WTC11 (cell line): ENCODE measurements around the gene KCNH6.

Experiments used
- AFF4 ChIP-seq: sonication (generic); formaldehyde crosslinking; IDR thresholded peaks from 2 replicates; pipeline ENCODE4 v1.8.1; 2023; ENCODE audit warnings: mild to moderate bottlenecking, missing genetic modification reagents, borderline replicate concordance
- ATF1 ChIP-seq: sonication (generic); formaldehyde crosslinking; IDR thresholded peaks from 2 replicates; pipeline ENCODE4 v1.8.1; 2023; ENCODE audit warnings: mild to moderate bottlenecking, moderate library complexity, missing genetic modification reagents
- ATF3 ChIP-seq: sonication (generic); formaldehyde crosslinking; conservative IDR thresholded peaks from 2 replicates; pipeline ENCODE4 v1.8.1; 2022; ENCODE audit warnings: mild to moderate bottlenecking, missing genetic modification reagents
- ELF4 ChIP-seq: sonication (generic); formaldehyde crosslinking; IDR thresholded peaks from 2 replicates; pipeline ENCODE4 v1.8.1; 2022; ENCODE audit warnings: low read depth, mild to moderate bottlenecking, moderate library complexity, missing genetic modification reagents
- JUN ChIP-seq: sonication (generic); formaldehyde crosslinking; IDR thresholded peaks from 2 replicates; pipeline ENCODE4 v1.8.0; 2023; ENCODE audit warnings: mild to moderate bottlenecking, missing genetic modification reagents
- NFE2L1 ChIP-seq: sonication (generic); formaldehyde crosslinking; IDR thresholded peaks from 2 replicates; pipeline ENCODE4 v1.8.1; 2023; ENCODE audit warnings: missing genetic modification reagents
- USF1 ChIP-seq: sonication (generic); formaldehyde crosslinking; IDR thresholded peaks from 2 replicates; pipeline ENCODE4 v1.8.0; 2022; ENCODE audit warnings: mild to moderate bottlenecking, missing genetic modification reagents
- ZNF263 ChIP-seq: sonication (generic); formaldehyde crosslinking; IDR thresholded peaks from 2 replicates; pipeline ENCODE4 v1.8.1; 2022; ENCODE audit warnings: low read depth, mild to moderate bottlenecking, moderate library complexity, missing genetic modification reagents
- TF ChIP-seq, protein P1 (sequence below): sonication (generic); formaldehyde crosslinking; IDR thresholded peaks from 2 replicates; pipeline ENCODE4 v1.8.0; 2022; ENCODE audit warnings: mild to moderate bottlenecking, missing genetic modification reagents
- TF ChIP-seq, protein P2 (sequence below): fragments of 200-600 bp; IDR thresholded peaks from 2 replicates; pipeline ENCODE4 v1.8.0; 2022; ENCODE audit warnings: antibody characterized with exemption
- TF ChIP-seq, protein P3 (sequence below): sonication (generic); formaldehyde crosslinking; IDR thresholded peaks from 2 replicates; pipeline ENCODE4 v1.8.0; 2022; ENCODE audit warnings: mild to moderate bottlenecking, missing genetic modification reagents

DNA sequence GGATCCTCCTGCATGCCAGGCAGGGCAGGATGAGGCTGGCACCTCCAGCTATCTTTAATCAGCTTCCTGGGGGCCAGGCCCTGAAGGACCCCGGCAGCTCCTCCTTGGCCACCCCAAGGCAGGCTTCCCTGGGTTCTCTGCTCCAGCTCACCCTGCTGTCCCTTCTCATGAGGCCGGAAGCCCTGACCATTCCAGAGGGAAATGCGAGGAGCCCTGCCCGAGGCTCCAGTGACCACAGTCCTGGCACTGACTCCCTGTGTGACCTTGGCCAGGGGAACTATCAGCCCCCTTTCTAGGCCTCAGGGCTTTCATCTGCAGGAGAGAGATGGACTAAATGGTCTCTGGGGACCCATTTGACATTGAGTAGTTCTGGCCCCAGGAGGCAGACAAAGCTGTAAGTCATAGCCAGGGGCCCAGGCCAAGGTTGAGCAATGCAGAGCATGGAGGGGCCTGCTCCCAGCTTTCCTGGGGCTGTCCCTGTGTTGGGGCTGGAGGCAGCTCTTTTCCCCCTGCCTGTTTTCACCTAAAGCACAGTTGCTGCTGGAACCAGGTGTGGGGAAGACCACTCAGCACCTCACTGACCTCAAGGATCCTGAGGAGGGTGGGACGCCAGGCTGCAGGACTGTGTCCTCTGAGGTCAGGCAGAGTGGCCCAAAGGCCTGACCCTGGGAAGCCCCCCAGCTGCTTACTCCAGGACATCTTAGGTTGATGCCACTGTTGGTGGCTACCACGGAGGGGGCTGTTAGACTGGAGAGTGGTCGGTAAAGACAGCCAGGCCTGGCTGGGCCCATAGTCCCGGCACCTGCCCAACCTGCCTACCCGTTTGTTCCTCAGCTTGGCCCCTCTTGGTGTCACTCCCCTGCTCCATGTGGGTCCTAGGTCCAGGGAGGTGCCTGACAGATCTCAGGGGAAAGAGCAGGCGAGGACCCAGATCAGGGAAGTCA lies 8.1 kb downstream of the KCNH6 start:
- TF ChIP-seq, protein P1, sequence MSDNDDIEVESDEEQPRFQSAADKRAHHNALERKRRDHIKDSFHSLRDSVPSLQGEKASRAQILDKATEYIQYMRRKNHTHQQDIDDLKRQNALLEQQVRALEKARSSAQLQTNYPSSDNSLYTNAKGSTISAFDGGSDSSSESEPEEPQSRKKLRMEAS = no peak
- TF ChIP-seq, protein P2, sequence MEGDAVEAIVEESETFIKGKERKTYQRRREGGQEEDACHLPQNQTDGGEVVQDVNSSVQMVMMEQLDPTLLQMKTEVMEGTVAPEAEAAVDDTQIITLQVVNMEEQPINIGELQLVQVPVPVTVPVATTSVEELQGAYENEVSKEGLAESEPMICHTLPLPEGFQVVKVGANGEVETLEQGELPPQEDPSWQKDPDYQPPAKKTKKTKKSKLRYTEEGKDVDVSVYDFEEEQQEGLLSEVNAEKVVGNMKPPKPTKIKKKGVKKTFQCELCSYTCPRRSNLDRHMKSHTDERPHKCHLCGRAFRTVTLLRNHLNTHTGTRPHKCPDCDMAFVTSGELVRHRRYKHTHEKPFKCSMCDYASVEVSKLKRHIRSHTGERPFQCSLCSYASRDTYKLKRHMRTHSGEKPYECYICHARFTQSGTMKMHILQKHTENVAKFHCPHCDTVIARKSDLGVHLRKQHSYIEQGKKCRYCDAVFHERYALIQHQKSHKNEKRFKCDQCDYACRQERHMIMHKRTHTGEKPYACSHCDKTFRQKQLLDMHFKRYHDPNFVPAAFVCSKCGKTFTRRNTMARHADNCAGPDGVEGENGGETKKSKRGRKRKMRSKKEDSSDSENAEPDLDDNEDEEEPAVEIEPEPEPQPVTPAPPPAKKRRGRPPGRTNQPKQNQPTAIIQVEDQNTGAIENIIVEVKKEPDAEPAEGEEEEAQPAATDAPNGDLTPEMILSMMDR = no peak
- TF ChIP-seq NFE2L1 (no peak), USF1 (CRISPR knock-in tag) (no peak), JUN (CRISPR knock-in tag) (no peak), AFF4 (CRISPR knock-in tag) (no peak), ZNF263 (CRISPR knock-in tag) (no peak), ATF1 (CRISPR knock-in tag) (no peak), ELF4 (CRISPR knock-in tag) (no peak), ATF3 (CRISPR knock-in tag) (no peak)
- TF ChIP-seq, protein P3, sequence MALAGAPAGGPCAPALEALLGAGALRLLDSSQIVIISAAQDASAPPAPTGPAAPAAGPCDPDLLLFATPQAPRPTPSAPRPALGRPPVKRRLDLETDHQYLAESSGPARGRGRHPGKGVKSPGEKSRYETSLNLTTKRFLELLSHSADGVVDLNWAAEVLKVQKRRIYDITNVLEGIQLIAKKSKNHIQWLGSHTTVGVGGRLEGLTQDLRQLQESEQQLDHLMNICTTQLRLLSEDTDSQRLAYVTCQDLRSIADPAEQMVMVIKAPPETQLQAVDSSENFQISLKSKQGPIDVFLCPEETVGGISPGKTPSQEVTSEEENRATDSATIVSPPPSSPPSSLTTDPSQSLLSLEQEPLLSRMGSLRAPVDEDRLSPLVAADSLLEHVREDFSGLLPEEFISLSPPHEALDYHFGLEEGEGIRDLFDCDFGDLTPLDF (CRISPR knock-in tag) = no peak
